ENCODE measurements around the gene CCNG1. TPM values are rescaled to one million over a fixed set of nuclear protein-coding genes. Genes with fewer than 3 reads are reported as not detected.

CCNG1 gene
- polyA plus RNA-seq, 1 donor (not counting 4 experiments of a cell fraction or from before 2014, with no cell fraction given): 96.7 TPM

- Histone ChIP-seq H3K4me1 (ENCODE audit: control insufficient read depth, extremely low read depth, insufficient read depth, low read length) (no peaks in the 10 kb centered on the region), H3K79me2 (ENCODE audit: control insufficient read depth, insufficient read depth, low read length) (no peaks in the 10 kb centered on the region)
Measured at GRCh38 chr5:163404364-163405173, 32.8 kb upstream of the CCNG1 start.

DNA sequence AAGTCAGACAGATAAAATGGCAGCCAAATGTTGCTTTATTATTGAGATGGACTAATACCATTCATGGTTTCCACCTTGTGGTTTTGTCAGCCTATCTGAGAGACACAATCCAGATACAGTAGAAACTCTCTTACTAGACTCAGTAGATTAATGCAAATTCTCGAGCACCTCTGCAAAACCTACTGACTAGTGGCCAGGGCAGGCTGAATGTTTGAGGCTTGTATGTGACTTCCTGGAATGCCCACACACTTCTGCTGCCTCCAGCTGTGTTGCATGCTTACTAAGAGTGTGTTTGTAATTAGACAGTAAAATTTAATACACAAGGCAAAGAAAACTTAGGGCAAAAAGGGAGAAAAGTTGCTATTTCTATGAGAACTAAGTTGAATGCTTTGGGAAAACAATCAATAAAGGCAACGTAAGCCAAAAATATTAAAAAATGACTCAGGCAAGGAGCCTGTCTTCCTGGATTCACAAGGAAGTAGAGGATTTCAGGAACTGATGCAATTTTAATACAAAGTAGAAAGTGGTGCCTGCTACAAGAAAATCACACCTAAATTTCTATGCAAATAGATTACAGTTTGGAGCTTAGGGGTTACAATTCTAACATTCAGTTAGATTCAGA, 30.2 kb upstream of the CCNG1 start:
- Histone ChIP-seq H3K79me2 (ENCODE audit: control insufficient read depth, insufficient read depth, low read length) (no peaks in the 10 kb centered on the region), H3K9me3 (ENCODE audit: control insufficient read depth, low read depth, low read length) (no peaks in the 10 kb centered on the region), H2AFZ (ENCODE audit: control insufficient read depth, low read length) (no peak overlapping the region), H3K27ac (ENCODE audit: control insufficient read depth, insufficient read depth, low read length) (no peak overlapping the region), H3K9ac (ENCODE audit: control insufficient read depth, extremely low read depth, insufficient read depth, low read length) (no peak overlapping the region), H3K4me1 (ENCODE audit: control insufficient read depth, extremely low read depth, insufficient read depth, low read length) (no peaks in the 10 kb centered on the region), H3K9me1 (ENCODE audit: control insufficient read depth, extremely low read depth, insufficient read depth, low read length) (no peaks in the 10 kb centered on the region), H3K4me3 (ENCODE audit: control insufficient read depth in 2 of 3, extremely low read depth in 1 of 3, insufficient read depth in 2 of 3, low read depth in 1 of 3, low read length in 3 of 3) (no peak overlapping the region), H3K27me3 (ENCODE audit: control insufficient read depth, extremely low read depth, insufficient read depth, low read length) (no peaks in the 10 kb centered on the region), H3K36me3 (ENCODE audit: control insufficient read depth in 2 of 2, extremely low read depth in 1 of 2, insufficient read depth in 2 of 2, low read length in 2 of 2) (no peaks in the 10 kb centered on the region), H4K20me1 (ENCODE audit: control insufficient read depth, extremely low read depth, insufficient read depth, low read length) (no peaks in the 10 kb centered on the region), H3K4me2 (ENCODE audit: control insufficient read depth, extremely low read depth, insufficient read depth, low read depth, low read length) (no peak overlapping the region)
- FAIRE-seq (no peak), DNase-seq (ENCODE audit: low read depth, low spot score) (no peak)
- TF ChIP-seq EZH2 (IDR thresholded peaks at IDR 0.05; ENCODE audit: low read length): no peak
- TF ChIP-seq, protein P1, sequence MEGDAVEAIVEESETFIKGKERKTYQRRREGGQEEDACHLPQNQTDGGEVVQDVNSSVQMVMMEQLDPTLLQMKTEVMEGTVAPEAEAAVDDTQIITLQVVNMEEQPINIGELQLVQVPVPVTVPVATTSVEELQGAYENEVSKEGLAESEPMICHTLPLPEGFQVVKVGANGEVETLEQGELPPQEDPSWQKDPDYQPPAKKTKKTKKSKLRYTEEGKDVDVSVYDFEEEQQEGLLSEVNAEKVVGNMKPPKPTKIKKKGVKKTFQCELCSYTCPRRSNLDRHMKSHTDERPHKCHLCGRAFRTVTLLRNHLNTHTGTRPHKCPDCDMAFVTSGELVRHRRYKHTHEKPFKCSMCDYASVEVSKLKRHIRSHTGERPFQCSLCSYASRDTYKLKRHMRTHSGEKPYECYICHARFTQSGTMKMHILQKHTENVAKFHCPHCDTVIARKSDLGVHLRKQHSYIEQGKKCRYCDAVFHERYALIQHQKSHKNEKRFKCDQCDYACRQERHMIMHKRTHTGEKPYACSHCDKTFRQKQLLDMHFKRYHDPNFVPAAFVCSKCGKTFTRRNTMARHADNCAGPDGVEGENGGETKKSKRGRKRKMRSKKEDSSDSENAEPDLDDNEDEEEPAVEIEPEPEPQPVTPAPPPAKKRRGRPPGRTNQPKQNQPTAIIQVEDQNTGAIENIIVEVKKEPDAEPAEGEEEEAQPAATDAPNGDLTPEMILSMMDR (optimal IDR thresholded peaks at IDR 0.05 in 1 of 3, IDR thresholded peaks at IDR 0.05 in 1 of 3, conservative IDR thresholded peaks at IDR 0.05 in 1 of 3; ENCODE audit: extremely low read depth in 1 of 3, insufficient read depth in 2 of 3, low read length in 3 of 3): no peak
- dilution Hi-C loops (cut with MboI; ENCODE audit: extremely low pct_ligation_motif_present, low sequenced_read_pairs): no loop called here

More at GRCh38 chr5:163404364-163405173, 32.8 kb upstream of the CCNG1 start:
- no peak for FAIRE-seq
- Histone ChIP-seq H3K4me3 (ENCODE audit: control insufficient read depth in 2 of 3, extremely low read depth in 1 of 3, insufficient read depth in 2 of 3, low read depth in 1 of 3, low read length in 3 of 3) (no peak overlapping the region), H2AFZ (ENCODE audit: control insufficient read depth, low read length) (no peak overlapping the region), H3K9ac (ENCODE audit: control insufficient read depth, extremely low read depth, insufficient read depth, low read length) (no peak overlapping the region), H3K9me1 (ENCODE audit: control insufficient read depth, extremely low read depth, insufficient read depth, low read length) (no peaks in the 10 kb centered on the region), H3K9me3 (ENCODE audit: control insufficient read depth, low read depth, low read length) (no peaks in the 10 kb centered on the region), H3K4me2 (ENCODE audit: control insufficient read depth, extremely low read depth, insufficient read depth, low read depth, low read length) (no peak overlapping the region), H3K36me3 (ENCODE audit: control insufficient read depth in 2 of 2, extremely low read depth in 1 of 2, insufficient read depth in 2 of 2, low read length in 2 of 2) (no peaks in the 10 kb centered on the region), H4K20me1 (ENCODE audit: control insufficient read depth, extremely low read depth, insufficient read depth, low read length) (no peaks in the 10 kb centered on the region), H3K27me3 (ENCODE audit: control insufficient read depth, extremely low read depth, insufficient read depth, low read length) (no peaks in the 10 kb centered on the region), H3K27ac (ENCODE audit: control insufficient read depth, insufficient read depth, low read length) (no peak overlapping the region)
- dilution Hi-C loops (cut with MboI; ENCODE audit: extremely low pct_ligation_motif_present, low sequenced_read_pairs): no loop called here
- TF ChIP-seq EZH2 (IDR thresholded peaks at IDR 0.05; ENCODE audit: low read length): no peak
- TF ChIP-seq, protein P1 (optimal IDR thresholded peaks at IDR 0.05 in 1 of 3, IDR thresholded peaks at IDR 0.05 in 1 of 3, conservative IDR thresholded peaks at IDR 0.05 in 1 of 3; ENCODE audit: extremely low read depth in 1 of 3, insufficient read depth in 2 of 3, low read length in 3 of 3): no peak
- no peak for DNase-seq (ENCODE audit: low read depth, low spot score)

Measured in keratinocyte (primary cell).